ENCODE data around the gene RHOH.
"Not testable (repeated sequence)": the region's sequence is repeated elsewhere in the genome, so short reads cannot be mapped to it uniquely, and the experiment has no call there.

RHOH gene

DNA sequence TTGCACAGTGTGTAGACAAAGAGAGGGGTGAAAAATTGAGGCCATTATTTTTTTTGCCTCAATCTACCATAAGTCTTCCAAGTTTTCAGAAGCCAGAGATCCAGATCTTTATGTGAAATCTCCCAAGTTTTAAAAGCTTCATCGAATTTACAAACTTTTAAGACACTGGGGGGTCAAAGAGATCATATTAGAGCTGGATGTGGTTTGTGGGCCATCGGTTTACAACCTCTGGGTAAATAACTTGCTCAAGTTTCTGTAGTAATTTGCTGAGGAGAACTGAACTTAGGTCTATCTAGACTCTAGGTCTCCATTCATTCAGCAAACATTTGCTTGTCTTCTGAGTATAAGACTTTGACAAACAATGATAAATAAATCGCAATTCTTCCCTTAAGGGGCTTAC lies 84.3 kb downstream of the RHOH start:
- no peak for FAIRE-seq
- TF ChIP-seq TAF1 (IDR thresholded peaks at IDR 0.05; ENCODE audit: low read depth, low read length) (no peak), PAX5 (IDR thresholded peaks at IDR 0.05; ENCODE audit: insufficient read depth, low read length, severe bottlenecking) (no peak), SPI1 (IDR thresholded peaks at IDR 0.05; ENCODE audit: low read depth, low read length) (no peak), POLR2A (IDR thresholded peaks at IDR 0.05; ENCODE audit: low read depth, low read length) (no peak), POLR2AphosphoS5 (IDR thresholded peaks at IDR 0.05; ENCODE audit: low read depth, low read length) (no peak), POU2F2 (IDR thresholded peaks at IDR 0.05; ENCODE audit: low read depth, low read length) (no peak)

DNA sequence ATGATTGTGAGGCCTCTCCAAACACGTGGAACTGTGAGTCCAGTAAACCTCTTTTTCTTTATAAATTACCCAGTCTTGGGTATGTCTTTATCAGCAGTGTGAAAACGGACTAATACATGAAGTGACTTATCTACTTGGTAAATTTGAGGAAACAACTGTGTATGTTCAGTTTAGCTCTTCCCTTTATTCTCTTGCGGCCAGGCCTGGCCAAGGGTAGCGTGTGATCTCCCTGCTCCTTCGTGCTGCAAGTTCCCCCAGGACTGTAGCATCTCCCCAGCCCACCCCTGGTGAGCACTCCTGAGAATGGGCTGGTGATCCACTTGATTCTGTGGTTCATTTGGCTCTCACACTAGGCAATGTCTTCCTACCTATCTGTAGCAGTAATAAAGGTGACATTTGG lies 85.1 kb downstream of the RHOH start:
- no peak for DNase-seq (ENCODE audit: insufficient read length, low spot score)
- no peak for FAIRE-seq
- TF ChIP-seq POU2F2 (IDR thresholded peaks at IDR 0.05; ENCODE audit: low read depth, low read length) = no peak
- TF ChIP-seq PAX5 (IDR thresholded peaks at IDR 0.05; ENCODE audit: insufficient read depth, low read length, severe bottlenecking) = no peak
- TF ChIP-seq POLR2AphosphoS5 (IDR thresholded peaks at IDR 0.05; ENCODE audit: low read depth, low read length) = no peak
- no peak for TF ChIP-seq SPI1 (IDR thresholded peaks at IDR 0.05; ENCODE audit: low read depth, low read length)
- TF ChIP-seq POLR2A (IDR thresholded peaks at IDR 0.05; ENCODE audit: low read depth, low read length) = no peak
- TF ChIP-seq TAF1 (IDR thresholded peaks at IDR 0.05; ENCODE audit: low read depth, low read length) = no peak

More for the DNA sequence above, 84.3 kb downstream of the RHOH start:
- no peak for DNase-seq (ENCODE audit: insufficient read length, low spot score)

DNA sequence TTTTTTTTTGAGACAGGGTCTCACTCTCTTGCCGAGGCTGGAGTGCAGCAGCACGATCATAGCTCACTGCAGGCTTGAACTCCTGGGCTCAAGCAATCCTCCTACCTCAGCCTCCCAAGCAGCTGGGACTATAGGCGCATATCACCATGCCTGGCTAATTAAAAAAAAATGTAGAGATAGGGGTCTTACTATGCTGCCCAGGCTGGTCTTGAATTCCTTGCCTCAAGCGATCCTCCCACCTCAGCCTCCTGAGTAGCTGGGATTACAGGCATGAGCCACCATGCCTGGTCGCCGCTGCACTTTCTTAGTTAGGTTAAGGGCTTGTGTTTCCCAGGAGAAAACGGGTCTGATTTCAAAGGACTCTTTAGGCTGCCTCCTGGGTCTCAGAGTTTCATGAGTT lies 86.0 kb downstream of the RHOH start:
- FAIRE-seq; DNase-seq (ENCODE audit: insufficient read length, low spot score): not testable (repeated sequence)

DNA sequence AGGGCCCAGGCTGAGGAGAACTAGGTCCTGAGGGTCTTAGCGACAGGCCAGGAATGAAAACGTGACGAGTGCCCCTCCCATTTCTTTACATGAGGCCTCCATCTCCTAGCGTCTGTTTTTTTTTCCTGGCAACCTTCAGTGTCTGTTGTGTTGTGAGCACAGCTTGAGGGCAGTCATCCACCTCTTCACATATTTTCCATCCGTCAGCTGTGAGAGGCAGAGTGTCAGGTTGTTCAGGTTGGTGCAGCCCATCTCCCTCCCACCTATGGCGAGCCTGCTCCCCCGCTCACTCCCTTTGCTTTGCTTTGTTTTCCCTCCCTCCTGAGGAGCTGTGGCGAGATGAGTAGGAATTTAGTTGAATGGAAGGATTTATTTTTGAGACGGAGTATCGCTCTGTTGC lies 86.6 kb downstream of the RHOH start:
- TF ChIP-seq TAF1 (IDR thresholded peaks at IDR 0.05; ENCODE audit: low read depth, low read length) (no peak), POU2F2 (IDR thresholded peaks at IDR 0.05; ENCODE audit: low read depth, low read length) (no peak), PAX5 (IDR thresholded peaks at IDR 0.05; ENCODE audit: insufficient read depth, low read length, severe bottlenecking) (no peak), POLR2AphosphoS5 (IDR thresholded peaks at IDR 0.05; ENCODE audit: low read depth, low read length) (no peak), POLR2A (IDR thresholded peaks at IDR 0.05; ENCODE audit: low read depth, low read length) (no peak), SPI1 (IDR thresholded peaks at IDR 0.05; ENCODE audit: low read depth, low read length) (no peak)
- no peak for DNase-seq (ENCODE audit: insufficient read length, low spot score)
- no peak for FAIRE-seq

DNA sequence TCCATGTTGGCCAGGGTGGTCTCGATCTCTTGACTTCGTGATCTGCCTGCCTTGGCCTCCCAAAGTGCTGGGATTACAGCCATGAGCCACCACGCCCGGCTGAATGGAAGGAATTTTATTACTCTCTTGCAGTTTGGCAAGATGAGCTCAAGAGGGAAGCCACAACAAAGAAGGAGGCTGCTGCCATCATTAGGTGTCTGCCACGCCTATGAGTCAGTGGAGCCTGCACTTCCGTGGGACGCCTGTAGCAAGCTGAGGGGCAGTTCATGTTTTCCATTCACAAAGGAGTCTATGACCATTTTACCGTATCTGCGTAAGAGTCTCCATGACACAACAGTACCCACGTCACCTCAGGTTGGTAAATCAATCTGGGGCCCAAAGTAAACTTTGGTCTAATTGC lies 87.1 kb downstream of the RHOH start:
- DNase-seq (ENCODE audit: insufficient read length, low spot score) (no peak), FAIRE-seq (no peak)
- TF ChIP-seq SPI1 (IDR thresholded peaks at IDR 0.05; ENCODE audit: low read depth, low read length) = no peak
- no peak for TF ChIP-seq POLR2A (IDR thresholded peaks at IDR 0.05; ENCODE audit: low read depth, low read length)
- TF ChIP-seq TAF1 (IDR thresholded peaks at IDR 0.05; ENCODE audit: low read depth, low read length) = no peak
- TF ChIP-seq POU2F2 (IDR thresholded peaks at IDR 0.05; ENCODE audit: low read depth, low read length) = no peak
- no peak for TF ChIP-seq POLR2AphosphoS5 (IDR thresholded peaks at IDR 0.05; ENCODE audit: low read depth, low read length)
- TF ChIP-seq PAX5 (IDR thresholded peaks at IDR 0.05; ENCODE audit: insufficient read depth, low read length, severe bottlenecking) = no peak

DNA sequence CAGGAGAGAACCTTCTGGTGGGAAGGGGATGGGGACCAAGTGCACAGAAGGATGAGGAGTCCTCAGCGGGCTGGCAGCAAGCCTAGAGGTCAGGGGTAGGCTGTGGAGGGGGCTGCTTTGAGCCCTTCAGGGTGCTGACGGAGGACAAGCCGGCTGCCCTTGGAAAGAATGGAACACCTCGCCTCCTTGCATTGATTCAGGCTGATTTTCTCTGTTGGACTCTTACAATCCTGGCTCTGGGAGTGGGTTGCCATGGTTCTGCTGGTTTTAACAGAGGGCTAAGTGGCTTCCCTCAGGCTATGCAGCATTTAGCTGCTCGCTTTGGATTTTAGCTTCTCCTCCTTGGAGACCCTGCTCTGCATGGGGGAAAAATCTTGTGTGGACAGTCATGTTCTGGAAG lies 88.9 kb downstream of the RHOH start:
- no peak for TF ChIP-seq POU2F2 (IDR thresholded peaks at IDR 0.05; ENCODE audit: low read depth, low read length)
- TF ChIP-seq POLR2A (IDR thresholded peaks at IDR 0.05; ENCODE audit: low read depth, low read length) = no peak
- no peak for TF ChIP-seq POLR2AphosphoS5 (IDR thresholded peaks at IDR 0.05; ENCODE audit: low read depth, low read length)
- TF ChIP-seq TAF1 (IDR thresholded peaks at IDR 0.05; ENCODE audit: low read depth, low read length) = no peak
- TF ChIP-seq SPI1 (IDR thresholded peaks at IDR 0.05; ENCODE audit: low read depth, low read length) = no peak
- no peak for TF ChIP-seq PAX5 (IDR thresholded peaks at IDR 0.05; ENCODE audit: insufficient read depth, low read length, severe bottlenecking)
- DNase-seq (ENCODE audit: insufficient read length, low spot score) (no peak), FAIRE-seq (no peak)

DNA sequence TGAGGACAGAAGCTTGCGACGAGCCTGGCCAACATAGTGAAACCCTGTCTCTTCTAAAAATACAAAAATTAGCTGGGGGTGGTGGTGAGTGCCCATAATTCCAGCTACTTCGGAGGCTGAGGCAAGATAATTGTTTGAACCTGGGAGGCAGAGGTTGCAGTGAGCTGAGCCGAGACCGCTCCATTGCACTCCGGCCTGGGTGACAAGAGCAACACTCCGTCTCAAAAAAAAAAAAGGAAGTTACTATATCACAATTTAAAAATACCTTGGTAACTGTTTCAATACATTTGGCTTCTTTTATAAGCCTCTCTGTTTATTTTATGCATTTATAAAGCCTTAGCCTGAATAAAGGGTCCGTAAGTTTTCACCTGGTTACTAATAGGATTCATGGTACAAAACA lies 91.7 kb downstream of the RHOH start:
- FAIRE-seq (no peak), DNase-seq (ENCODE audit: insufficient read length, low spot score) (no peak)
- TF ChIP-seq POLR2AphosphoS5 (IDR thresholded peaks at IDR 0.05; ENCODE audit: low read depth, low read length) (no peak), SPI1 (IDR thresholded peaks at IDR 0.05; ENCODE audit: low read depth, low read length) (no peak), PAX5 (IDR thresholded peaks at IDR 0.05; ENCODE audit: insufficient read depth, low read length, severe bottlenecking) (no peak), TAF1 (IDR thresholded peaks at IDR 0.05; ENCODE audit: low read depth, low read length) (no peak), POU2F2 (IDR thresholded peaks at IDR 0.05; ENCODE audit: low read depth, low read length) (no peak), POLR2A (IDR thresholded peaks at IDR 0.05; ENCODE audit: low read depth, low read length) (no peak)

DNA sequence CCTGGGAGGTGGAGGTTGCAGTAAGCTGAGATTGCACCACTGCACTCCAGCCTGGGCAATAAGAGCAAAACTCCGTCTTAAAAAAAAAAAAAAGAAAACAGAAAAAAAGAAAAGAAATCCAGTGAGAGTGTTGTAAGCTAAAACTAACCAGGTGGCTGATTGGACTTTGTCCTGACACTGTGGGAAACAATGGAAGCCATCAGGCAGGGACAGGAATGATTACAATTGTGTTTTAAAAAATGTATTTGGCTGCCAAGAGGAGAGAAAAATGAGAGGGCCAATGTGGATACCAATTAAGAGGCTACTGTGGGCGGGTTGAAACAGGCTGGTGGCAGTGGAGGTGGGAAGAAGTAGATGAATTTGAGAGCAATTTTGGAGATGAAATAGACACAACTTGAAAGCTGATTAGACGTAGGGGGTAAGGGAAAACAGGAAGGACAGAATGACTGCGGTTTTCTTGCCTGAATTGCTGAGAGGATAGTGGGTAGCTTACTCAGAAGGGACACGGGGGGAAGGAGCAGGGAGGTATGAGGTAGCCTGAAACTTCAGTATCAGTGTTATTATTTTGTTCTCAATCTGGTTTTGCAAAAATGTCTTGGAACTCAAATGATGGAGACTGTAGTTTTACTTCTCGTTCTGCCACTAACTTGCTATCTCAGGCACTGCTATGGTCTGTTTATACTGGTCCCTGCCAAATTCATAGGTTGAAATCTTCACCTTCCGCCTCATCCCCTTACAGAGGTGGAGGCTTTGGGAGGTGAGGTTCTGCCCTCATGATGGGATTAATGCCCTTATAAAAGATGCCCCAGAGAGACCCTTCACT lies 92.7 kb downstream of the RHOH start:
- no peak for DNase-seq (ENCODE audit: insufficient read length, low spot score)

DNA sequence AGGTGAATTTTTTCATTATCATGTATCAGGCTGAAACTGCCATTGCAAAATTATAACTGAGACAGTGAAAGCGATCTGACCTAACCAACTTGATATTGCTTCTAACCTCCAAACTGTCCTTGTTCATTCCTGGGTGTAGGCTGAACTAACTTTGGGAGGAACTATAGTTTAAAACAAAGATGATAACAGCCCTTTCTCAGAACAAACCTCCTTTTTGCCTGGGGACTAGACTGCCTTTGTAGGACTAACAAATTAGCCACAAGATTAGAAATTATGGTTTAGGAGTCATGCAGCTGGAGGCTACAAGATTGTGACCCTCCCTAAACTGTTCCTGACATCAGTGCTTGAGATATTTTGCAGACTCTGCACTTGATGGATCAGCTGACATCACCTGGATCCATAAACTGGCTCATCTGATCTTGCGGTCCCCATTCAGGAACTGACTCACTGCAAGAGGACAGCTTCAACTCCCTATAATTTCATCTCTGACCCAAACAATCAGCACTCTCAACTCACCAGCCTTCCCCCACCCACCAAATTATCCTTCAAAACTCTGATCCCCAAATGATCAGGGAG lies 93.9 kb downstream of the RHOH start:
- FAIRE-seq; DNase-seq (ENCODE audit: insufficient read length, low spot score): not testable (repeated sequence)

More for the DNA sequence above, 92.7 kb downstream of the RHOH start:
- TF ChIP-seq SPI1 (IDR thresholded peaks at IDR 0.05; ENCODE audit: low read depth, low read length) (no peak), POU2F2 (IDR thresholded peaks at IDR 0.05; ENCODE audit: low read depth, low read length) (no peak), POLR2AphosphoS5 (IDR thresholded peaks at IDR 0.05; ENCODE audit: low read depth, low read length) (no peak)
- FAIRE-seq = peak; percentile 41

DNA sequence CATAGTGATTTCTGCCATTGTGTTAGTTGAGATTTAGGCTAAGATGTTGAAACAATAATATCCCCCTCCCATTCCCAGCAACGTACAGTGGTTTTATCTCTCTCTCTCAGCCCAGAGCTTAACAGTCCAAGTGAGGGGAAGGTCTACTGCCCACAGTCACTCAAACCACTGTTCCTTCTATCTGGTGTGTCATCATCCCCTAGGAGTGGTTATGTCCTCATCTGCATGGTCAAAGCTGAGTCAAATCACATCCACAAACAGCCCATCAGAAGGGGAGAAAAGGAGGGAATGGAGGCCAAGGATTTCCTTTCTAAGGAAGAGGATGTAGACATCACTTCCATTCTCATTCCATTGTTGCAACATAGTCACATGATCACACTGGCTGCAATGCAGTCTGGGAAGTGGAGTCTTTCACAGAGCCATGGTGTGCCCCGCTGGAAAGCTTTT lies 95.5 kb downstream of the RHOH start:
- DNase-seq (ENCODE audit: insufficient read length, low spot score) = no peak
- TF ChIP-seq POLR2AphosphoS5 (IDR thresholded peaks at IDR 0.05; ENCODE audit: low read depth, low read length) = no peak
- no peak for TF ChIP-seq POU2F2 (IDR thresholded peaks at IDR 0.05; ENCODE audit: low read depth, low read length)
- no peak for TF ChIP-seq POLR2A (IDR thresholded peaks at IDR 0.05; ENCODE audit: low read depth, low read length)
- TF ChIP-seq PAX5 (IDR thresholded peaks at IDR 0.05; ENCODE audit: insufficient read depth, low read length, severe bottlenecking) = no peak
- no peak for TF ChIP-seq TAF1 (IDR thresholded peaks at IDR 0.05; ENCODE audit: low read depth, low read length)
- TF ChIP-seq SPI1 (IDR thresholded peaks at IDR 0.05; ENCODE audit: low read depth, low read length) = no peak
- FAIRE-seq = no peak

Measured in GM12891 (cell line).